Tibial nerve (tissue), 4 donors: ENCODE measurements around the gene DDX54. TPM values are rescaled to one million over a fixed set of nuclear protein-coding genes. Genes with fewer than 3 reads are reported as not detected.

Experiments
- DNase-seq, 2 donors: peaks; one replicate each; pipeline ENCODE4 v3.0.0-alpha.2; 2019; ENCODE audit warnings: low spot score in 2 of 2
- H3K27ac ChIP-seq, 4 donors: fragments of 200-600 bp; sonication (generic) in 3 of 4; one replicate each; pipeline ENCODE4 v1.5.1; 2017 to 2019; ENCODE audit warnings: mild to moderate bottlenecking in 1 of 4
- H3K27me3 ChIP-seq, 2 donors: fragments of 200-600 bp; sonication (generic) in 1 of 2; one replicate each; pipeline versions ENCODE4 v1.5.1 to v1.6.0; 2017 to 2019
- H3K36me3 ChIP-seq, 3 donors: fragments of 200-600 bp; sonication (generic); one replicate each; pipeline ENCODE4 v1.5.1; 2018 to 2019
- H3K4me1 ChIP-seq, 4 donors: fragments of 200-600 bp; sonication (generic) in 3 of 4; one replicate each; pipeline ENCODE4 v1.5.1; 2017 to 2019
- H3K4me3 ChIP-seq, 4 donors: fragments of 200-600 bp; sonication (generic) in 3 of 4; one replicate each; pipeline ENCODE4 v1.5.1; 2017 to 2019; ENCODE audit warnings: mild to moderate bottlenecking in 1 of 4, moderate library complexity in 1 of 4
- H3K9me3 ChIP-seq, 4 donors: fragments of 200-600 bp; sonication (generic) in 3 of 4; one replicate each; pipeline ENCODE4 v1.5.1; 2017 to 2019
- CTCF ChIP-seq, 5 experiments: fragments of 200-600 bp in 3 of 5; fragments of 450-650 bp in 2 of 5; sonication (generic) in 3 of 5; IDR thresholded peaks; one replicate each; pipeline ENCODE4 v1.5.1; 2016 to 2019; ENCODE audit warnings: antibody characterized with exemption in 5 of 5, mild to moderate bottlenecking in 3 of 5, moderate library complexity in 2 of 5
- EP300 ChIP-seq, 2 donors: sonication (generic); formaldehyde crosslinking; IDR thresholded peaks; one replicate each; pipeline ENCODE4 v1.6.1; 2017; ENCODE audit warnings: antibody characterized with exemption in 2 of 2, mild to moderate bottlenecking in 1 of 2
- POLR2A ChIP-seq, 2 donors: fragments of 450-650 bp; IDR thresholded peaks; one replicate each; pipeline ENCODE4 v1.6.1; 2017; ENCODE audit warnings: antibody characterized with exemption in 2 of 2, mild to moderate bottlenecking in 2 of 2, moderate library complexity in 2 of 2
- whole genome bisulfite sequencing, 2 donors: methylation state at CpG; one replicate each; pipeline ENCODE4 v1.1.5; 2018; 5-methylcytosine and 5-hydroxymethylcytosine counted together
- total RNA-seq, 4 donors: library from RNA; depleted of rRNA; stranded (reverse); fragments of >200 nt; gene quantifications; one replicate each; pipeline ENCODE4 v1.1.0, GENCODE V29; 2016

The DDX54 gene
- total RNA-seq, 4 donors from 2014 or later = 49.4 to 105 (median 83.0) TPM

DNA sequence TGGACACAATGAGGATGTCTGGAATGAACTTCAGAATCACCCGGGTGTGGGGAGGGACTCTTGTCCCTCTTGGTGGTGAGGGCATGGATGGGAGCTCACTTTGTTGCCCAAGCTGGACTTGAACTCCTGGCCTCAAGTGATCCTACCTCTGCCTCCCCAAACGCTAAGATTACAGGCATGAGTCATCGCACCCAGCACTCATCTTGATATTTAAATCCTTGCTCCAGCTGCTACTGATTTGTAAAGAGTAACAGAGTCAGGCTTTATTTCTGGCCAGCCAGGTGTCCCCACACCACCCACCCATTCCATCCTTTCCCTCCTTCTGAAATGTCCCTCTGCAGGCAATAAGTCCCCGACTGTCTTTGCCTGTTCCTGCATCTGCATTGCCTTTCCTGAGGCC, 4.9 kb downstream of the DDX54 start:
- no peaks in the 10 kb centered on the region for H3K27me3 ChIP-seq
- peaks cover 0 to 20% (median 10%) of the 10 kb centered on the region in 4 donors for H3K4me1 ChIP-seq
- no peak for DNase-seq
- 77 to 83% methylated on average over 4 of the region's 4 CpGs for WGBS, 2 donors
- peaks cover 0 to 7% (median 0%) of the 10 kb centered on the region in 4 donors for H3K9me3 ChIP-seq
- no peak for TF ChIP-seq EP300 (IDR thresholded peaks at IDR 0.05)
- no peak for TF ChIP-seq CTCF (IDR thresholded peaks at IDR 0.05)
- no peak overlapping the region for H3K4me3 ChIP-seq
- H3K27ac ChIP-seq = no peak overlapping the region
- H3K36me3 ChIP-seq = peaks cover 0 to 65% (median 29%) of the 10 kb centered on the region in 3 donors

DNA sequence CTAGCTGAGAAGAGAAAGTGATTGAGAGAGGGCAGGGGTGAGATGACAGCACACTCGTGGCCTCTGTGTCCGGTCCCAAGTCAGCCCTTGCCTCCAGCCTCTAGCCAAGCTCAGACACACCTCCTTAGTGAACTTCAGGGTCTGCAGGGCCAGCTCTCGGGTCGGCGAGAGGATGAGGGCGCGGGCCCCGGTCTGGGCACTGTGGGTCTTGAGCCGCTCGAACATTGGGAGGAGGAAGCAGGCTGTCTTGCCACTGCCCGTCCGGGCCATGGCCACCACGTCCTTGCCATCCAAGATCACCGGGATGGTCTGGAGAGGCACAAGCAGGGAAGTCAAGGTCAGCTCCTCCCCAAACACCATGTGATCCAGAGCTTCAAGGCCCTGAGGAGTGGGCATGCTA, 6.3 kb downstream of the DDX54 start:
- Histone ChIP-seq H3K4me1 (peaks cover 0 to 15% (median 5%) of the 10 kb centered on the region in 4 donors), H3K27me3 (no peaks in the 10 kb centered on the region), H3K36me3 (peaks cover 0 to 78% (median 40%) of the 10 kb centered on the region in 3 donors), H3K4me3 (no peak overlapping the region), H3K9me3 (peaks cover 0 to 7% (median 0%) of the 10 kb centered on the region in 4 donors), H3K27ac (no peak overlapping the region)
- no peak for DNase-seq
- TF ChIP-seq POLR2A (IDR thresholded peaks at IDR 0.05) (no peak), EP300 (IDR thresholded peaks at IDR 0.05) (no peak), CTCF (IDR thresholded peaks at IDR 0.05) (no peak)
- WGBS, 2 donors = 93% methylated on average over 12 to 14 of the region's 14 CpGs

DNA sequence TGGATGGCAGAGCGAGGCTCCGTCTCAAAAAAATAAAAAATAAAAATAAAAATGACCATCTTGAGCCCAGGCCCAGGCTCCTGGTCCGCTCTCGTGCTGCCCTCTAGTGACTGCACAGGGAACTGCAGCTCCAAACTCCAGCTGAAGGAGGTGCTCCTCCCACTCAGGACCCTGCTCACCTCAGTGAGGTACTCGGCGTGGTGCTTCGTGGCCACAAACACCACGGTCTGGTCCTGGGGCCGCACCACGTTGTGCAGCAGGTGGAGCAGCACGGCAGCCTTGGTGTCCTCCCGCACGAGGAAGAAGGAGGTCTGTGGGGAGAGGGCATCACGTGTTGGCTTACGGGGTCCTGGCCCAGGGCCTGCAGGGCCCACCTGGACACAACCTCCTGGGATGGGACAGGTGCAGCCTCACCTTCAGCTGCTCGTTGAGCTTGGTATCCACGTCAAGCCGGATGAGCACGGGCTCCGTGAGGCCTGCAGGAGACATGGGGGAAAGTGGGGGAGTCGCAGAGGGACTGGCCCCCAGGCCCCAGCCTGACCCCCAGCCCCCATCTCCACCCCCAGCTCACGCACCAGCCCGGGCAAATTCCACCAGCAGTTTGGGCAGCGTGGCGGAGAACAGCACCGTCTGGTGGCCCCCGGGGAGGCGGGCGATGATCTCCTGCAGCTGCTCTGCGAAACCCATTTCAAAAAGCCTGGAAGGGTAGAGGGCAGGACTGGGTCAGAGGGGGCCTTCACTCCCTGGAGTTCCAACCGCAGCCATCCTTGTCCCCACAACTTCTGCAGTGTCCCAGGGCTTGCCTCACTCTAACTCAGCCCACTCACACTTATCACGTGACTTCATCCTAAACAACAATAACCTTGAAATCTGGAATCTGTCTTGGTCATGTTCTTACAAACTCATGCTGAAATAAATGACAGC, 10.6 kb downstream of the DDX54 start:
- DNase-seq = peak; percentile 73 to 82

GRCh38 chr12:113173081-113173698, 12.1 kb downstream of the DDX54 start:
- Histone ChIP-seq H3K27me3 (no peaks in the 10 kb centered on the region), H3K36me3 (peaks cover 7 to 100% (median 67%) of the 10 kb centered on the region in 3 donors), H3K27ac (no peak overlapping the region), H3K4me1 (no peaks in the 10 kb centered on the region), H3K4me3 (no peak overlapping the region), H3K9me3 (peaks cover 0 to 7% (median 0%) of the 10 kb centered on the region in 4 donors)
- 87 to 90% methylated on average over 7 of the region's 7 CpGs for WGBS, 2 donors
- TF ChIP-seq EP300 (IDR thresholded peaks at IDR 0.05) (no peak), POLR2A (IDR thresholded peaks at IDR 0.05) (no peak), CTCF (IDR thresholded peaks at IDR 0.05) (no peak)
- no peak for DNase-seq

More for the DNA sequence above, 10.6 kb downstream of the DDX54 start:
- Histone ChIP-seq H3K27ac (no peak overlapping the region), H3K36me3 (peaks cover 7 to 100% (median 76%) of the 10 kb centered on the region in 3 donors), H3K4me1 (no peaks in the 10 kb centered on the region), H3K4me3 (no peak overlapping the region), H3K9me3 (peaks cover 0 to 7% (median 0%) of the 10 kb centered on the region in 4 donors), H3K27me3 (no peaks in the 10 kb centered on the region)
- no peak for TF ChIP-seq POLR2A (IDR thresholded peaks at IDR 0.05)
- TF ChIP-seq CTCF (IDR thresholded peaks at IDR 0.05) = peak; percentile 86 to 100 (median 97)
- WGBS, 2 donors = 54 to 55% methylated on average over 29 to 31 of the region's 32 CpGs

GRCh38 chr12:113172185-113172584, 13.1 kb downstream of the DDX54 start:
- no peak for DNase-seq
- 91 to 94% methylated on average over 15 to 20 of the region's 20 CpGs for WGBS, 2 donors
- no peak overlapping the region for H3K4me3 ChIP-seq
- no peaks in the 10 kb centered on the region for H3K27me3 ChIP-seq
- H3K36me3 ChIP-seq = peaks cover 7 to 100% (median 68%) of the 10 kb centered on the region in 3 donors
- no peaks in the 10 kb centered on the region for H3K4me1 ChIP-seq
- TF ChIP-seq CTCF (IDR thresholded peaks at IDR 0.05) = no peak
- no peak for TF ChIP-seq POLR2A (IDR thresholded peaks at IDR 0.05)
- TF ChIP-seq EP300 (IDR thresholded peaks at IDR 0.05) = no peak
- H3K27ac ChIP-seq = no peak overlapping the region
- H3K9me3 ChIP-seq = peaks cover 0 to 3% (median 0%) of the 10 kb centered on the region in 4 donors
